IMR-90 (cell line): ENCODE measurements around the gene C16orf96. TPM values are rescaled to one million over a fixed set of nuclear protein-coding genes. Genes with fewer than 3 reads are reported as not detected.

Source experiments
- ATAC-seq: fragments of 200-7000 bp; cut with Tn5 transposase; 2 replicates; pipeline ENCODE4 v1.9.1; 2020; ENCODE audit warnings: low read depth, mild to moderate bottlenecking, moderate library complexity
- BruUV-seq: library from RNA; stranded (reverse); fragments of 400-500 nt; replicated peaks from 2 replicates; lab custom pipeline; 2021; lab: Mats Ljungman, UMichigan
- CTCF ChIA-PET: fragments of 300-600 bp; formaldehyde crosslinking; extraction: SDS; loops from one replicate; lab custom pipeline; 2021; ENCODE audit warnings: antibody characterized with exemption; lab: Yijun Ruan, JAX
- POLR2A ChIA-PET: fragments of 300-600 bp; sonication (Branson Sonifier 250); formaldehyde crosslinking; loops from one replicate; lab custom pipeline; 2022; ENCODE audit warnings: antibody characterized with exemption; ENCODE audit not compliant: unreplicated experiment; lab: Charles Lee
- DNase-seq: peaks from one replicate; pipeline ENCODE4 v3.0.0; 2013
- H2AFZ ChIP-seq: replicated peaks from 2 replicates; pipeline ENCODE3; 2013; ENCODE audit warnings: low read length, mild to moderate bottlenecking; ENCODE audit not compliant: poor library complexity
- H2AK5ac ChIP-seq: 2 replicates; pipeline ENCODE4 v1.6.1; 2013; ENCODE audit warnings: low read depth, low read length, inconsistent platforms
- H2AK9ac ChIP-seq: replicated peaks from 2 replicates; pipeline ENCODE3; 2013; ENCODE audit warnings: mild to moderate bottlenecking, low read depth, low read length, moderate library complexity; ENCODE audit not compliant: poor library complexity
- H2BK120ac ChIP-seq: 2 replicates; pipeline ENCODE4 v1.6.1; 2013; ENCODE audit warnings: low read depth, low read length, inconsistent platforms
- H2BK15ac ChIP-seq: 3 replicates; pipeline ENCODE4 v1.6.1; 2013; ENCODE audit warnings: low read depth, low read length, inconsistent platforms
- H2BK20ac ChIP-seq: 2 replicates; pipeline ENCODE4 v1.6.1; 2013; ENCODE audit warnings: low read depth, mild to moderate bottlenecking, inconsistent platforms, low read length, moderate library complexity
- H2BK5ac ChIP-seq: 2 replicates; pipeline ENCODE4 v1.6.1; 2013; ENCODE audit warnings: mild to moderate bottlenecking, low read depth, low read length, inconsistent platforms; ENCODE audit not compliant: poor library complexity, severe bottlenecking
- H3K14ac ChIP-seq: replicated peaks from 2 replicates; pipeline ENCODE4 v1.6.1; 2013; ENCODE audit warnings: low read depth, low read length, inconsistent platforms
- H3K18ac ChIP-seq: 2 replicates; pipeline ENCODE4 v1.6.1; 2013; ENCODE audit warnings: low read depth, low read length, control low read depth
- H3K23ac ChIP-seq: 2 replicates; pipeline ENCODE4 v1.6.1; 2013; ENCODE audit warnings: low read depth, low read length, inconsistent platforms
- H3K27ac ChIP-seq: 2 replicates; pipeline ENCODE4 v1.5.1; 2013; ENCODE audit warnings: mild to moderate bottlenecking, control low read depth, low read length; ENCODE audit not compliant: insufficient read depth
- H3K27me3 ChIP-seq: 2 replicates; pipeline ENCODE4 v1.6.1; 2013; ENCODE audit warnings: low read length; ENCODE audit not compliant: control insufficient read depth, insufficient read depth
- H3K36me3 ChIP-seq: 2 replicates; pipeline ENCODE4 v1.6.1; 2013; ENCODE audit warnings: low read length, mixed read lengths; ENCODE audit not compliant: control insufficient read depth, insufficient read depth
- H3K4ac ChIP-seq: 2 replicates; pipeline ENCODE4 v1.6.1; 2013; ENCODE audit warnings: low read depth, low read length, inconsistent platforms
- H3K4me1 ChIP-seq: 2 replicates; pipeline ENCODE4 v1.6.1; 2013; ENCODE audit warnings: low read length, mixed read lengths; ENCODE audit not compliant: control insufficient read depth, insufficient read depth
- H3K4me2 ChIP-seq: 2 replicates; pipeline ENCODE4 v1.6.1; 2013; ENCODE audit warnings: low read depth, mild to moderate bottlenecking, control low read depth, low read length, moderate library complexity
- H3K4me3 ChIP-seq: 2 replicates; pipeline ENCODE4 v1.5.1; 2013; ENCODE audit warnings: low read depth, mild to moderate bottlenecking, control low read depth, low read length, moderate library complexity; ENCODE audit not compliant: insufficient read depth
- H3K56ac ChIP-seq: 2 replicates; pipeline ENCODE4 v1.6.1; 2013; ENCODE audit warnings: low read length, inconsistent platforms; ENCODE audit not compliant: insufficient read depth; ENCODE audit errors: extremely low read depth
- H3K79me1 ChIP-seq, 2 experiments: 2 replicates each; pipeline ENCODE4 v1.6.1; 2013; ENCODE audit warnings: low read length in 2 of 2, inconsistent platforms in 1 of 2, low read depth in 1 of 2
- H3K9ac ChIP-seq: 2 replicates; pipeline ENCODE4 v1.6.1; 2013; ENCODE audit warnings: low read depth, low read length, control low read depth
- H3K9me1 ChIP-seq: 2 replicates; pipeline ENCODE4 v1.6.1; 2013; ENCODE audit warnings: low read length, inconsistent platforms; ENCODE audit not compliant: insufficient read depth
- H3K9me3 ChIP-seq: 2 replicates; pipeline ENCODE4 v1.6.1; 2013; ENCODE audit warnings: low read length; ENCODE audit not compliant: control insufficient read depth, insufficient read depth
- H4K20me1 ChIP-seq: 2 replicates; pipeline ENCODE4 v1.6.1; 2013; ENCODE audit warnings: low read length, inconsistent platforms; ENCODE audit not compliant: insufficient read depth
- H4K5ac ChIP-seq: 2 replicates; pipeline ENCODE4 v1.6.1; 2013; ENCODE audit warnings: mild to moderate bottlenecking, low read depth, low read length, control low read depth
- H4K8ac ChIP-seq, 2 experiments: 2 replicates each; pipeline ENCODE4 v1.6.1; 2013; ENCODE audit warnings: low read depth in 2 of 2, low read length in 2 of 2, control low read depth in 1 of 2, inconsistent platforms in 1 of 2
- H4K91ac ChIP-seq: 2 replicates; pipeline ENCODE4 v1.6.1; 2013; ENCODE audit warnings: low read depth, low read length, inconsistent platforms; ENCODE audit not compliant: insufficient read depth
- NFE2L2 ChIP-seq: fragments of 150-350 bp; IDR thresholded peaks from 2 replicates; pipeline ENCODE4 v1.6.1; 2016; ENCODE audit warnings: low read depth, mild to moderate bottlenecking, low read length
- WGBS, 2 experiments: methylation state at CpG; one replicate each; pipeline versions ENCODE4 v1.1.5 to v1.1.7; 2013; ENCODE audit warnings: missing lambda C conversion rate in 2 of 2; ENCODE audit not compliant: insufficient read length in 1 of 2; ENCODE audit errors: extremely low coverage in 2 of 2; 5-methylcytosine and 5-hydroxymethylcytosine counted together
- dilution Hi-C: fragments of 300-500 bp; cut with HindIII; formaldehyde crosslinking; loops from one replicate; pipeline ENCODE4 v1.14.3; 2018; ENCODE audit warnings: low sequenced_read_pairs; ENCODE audit not compliant: unreplicated experiment
- in situ Hi-C: fragments of 300-500 bp; cut with MboI; formaldehyde crosslinking; loops from 3 replicates; pipeline ENCODE4 v1.14.3; 2019; ENCODE audit warnings: low sequenced_read_pairs, inconsistent platforms, mixed read lengths
- intact Hi-C: fragments of 100-400 bp; cut with micrococcal nuclease; formaldehyde crosslinking; loops from 2 replicates; pipeline ENCODE4 v1.10.0; 2022
- polyA plus RNA-seq, 3 experiments: library from polyadenylated mRNA; depleted of rRNA; stranded (reverse); fragments of >200 nt; gene quantifications; 2 replicates each; pipeline ENCODE4 v1.2.3, GENCODE V29; 2012; ENCODE audit warnings: low replicate concordance in 1 of 3
- total RNA-seq: library from RNA; depleted of rRNA; stranded (reverse); fragments of >200 nt; gene quantifications from 2 replicates; pipeline ENCODE4 v1.2.3, GENCODE V29; 2012

The C16orf96 gene
- total and polyA plus RNA-seq, 2 of the 4 experiments (the other 2 are of a cell fraction): not detected

- Histone ChIP-seq H3K9ac (no peak overlapping the region), H3K36me3 (peaks cover 51% of the 10 kb centered on the region), H2BK20ac (no peak overlapping the region), H3K23ac (no peak overlapping the region), H2AFZ (peak overlapping the region; percentile 13), H3K9me3 (no peaks in the 10 kb centered on the region), H4K8ac (no peak overlapping the region), H3K14ac (no peak overlapping the region), H2BK15ac (no peak overlapping the region), H4K20me1 (peaks cover 11% of the 10 kb centered on the region), H4K5ac (no peak overlapping the region), H2BK5ac (no peak overlapping the region), H3K4me2 (no peak overlapping the region), H2AK9ac (no peak overlapping the region), H3K9me1 (peaks cover 4% of the 10 kb centered on the region; the same call in 1 of the 2 replicates), H4K91ac (no peak overlapping the region), H2BK120ac (no peak overlapping the region), H3K4me3 (no peak overlapping the region), H2AK5ac (no peak overlapping the region), H3K4me1 (peaks cover 2% of the 10 kb centered on the region), H3K18ac (no peak overlapping the region), H3K4ac (no peak overlapping the region), H3K79me1 (peaks cover 0 to 59% of the 10 kb centered on the region in 2 experiments), H3K27me3 (no peaks in the 10 kb centered on the region), H3K27ac (no peak overlapping the region), H3K56ac (no peak overlapping the region; the same call in 1 of the 2 replicates)
- CTCF ChIA-PET: interaction anchor here (2.4 kb wide), 1 partner anchor 41 kb away, joined by 7 read pairs; no protein-coding TSS in a partner anchor
- intact Hi-C loops: loop anchor here (2.0 kb wide), 1 partner anchor 41 kb away; no protein-coding TSS in a partner anchor
- in situ Hi-C loops: loop anchor here (25.0 kb wide), 1 partner anchor 455 kb away; the partner anchor contains the start of gene SEC14L5
- ATAC-seq (no peak), DNase-seq (no peak)
- 95% methylated on average over 8 of the region's 17 CpGs; no CpG with 5 or more reads in 1 of the 2 experiments for WGBS, 2 experiments
- dilution Hi-C loops: no loop called here
- POLR2A ChIA-PET: no interaction called here
- no TSS peak for BruUV-seq
- TF ChIP-seq NFE2L2: no peak
These were observed 48.4 kb upstream of the C16orf96 start for GRCh38 chr16:4507588-4508345.
